HepG2 (cell line): ENCODE results near the gene TMEM62. TPM values are rescaled to one million over a fixed set of nuclear protein-coding genes. Genes with fewer than 3 reads are reported as not detected.
A peak's percentile ranks its signal among the peaks of the same experiment; 100 is the strongest.

Experiments
- ATAC-seq: fragments of 200-7000 bp; cut with Tn5 transposase; 3 replicates; pipeline ENCODE4 v1.9.1; 2020; ENCODE audit warnings: mild to moderate bottlenecking, moderate library complexity
- BruUV-seq: library from RNA; stranded (reverse); fragments of 400-500 nt; replicated peaks from 2 replicates; lab custom pipeline; 2021; lab: Mats Ljungman, UMichigan
- CTCF ChIA-PET: fragments of 300-600 bp; formaldehyde crosslinking; extraction: SDS; loops from one replicate; lab custom pipeline; 2021; ENCODE audit warnings: low total read pairs, inconsistent platforms, low intra/inter-chr PET ratio; lab: Yijun Ruan, JAX
- POLR2A ChIA-PET: fragments of 350-600 bp; sonication (Branson Sonifier 250); formaldehyde crosslinking; loops from one replicate; lab custom pipeline; 2020; ENCODE audit warnings: antibody characterized with exemption, inconsistent platforms; lab: Yijun Ruan, JAX
- DNase-seq: peaks from one replicate; pipeline ENCODE4 v3.0.0-alpha.2; 2015; ENCODE audit warnings: low spot score
- FAIRE-seq: peaks from 3 replicates; lab custom pipeline; 2011; peaks lifted over from hg19 to GRCh38; lab: Jason Lieb, UNC
- H2AFZ ChIP-seq: one replicate; pipeline ENCODE4 v1.6.1; 2011; ENCODE audit warnings: low read length, inconsistent platforms
- H3K27ac ChIP-seq: fragments of 300-600 bp; 3 replicates; pipeline ENCODE4 v1.8.0; 2011; ENCODE audit warnings: mixed run types, mild to moderate bottlenecking, mixed read lengths, low read length, inconsistent platforms; ENCODE audit not compliant: insufficient read depth; ENCODE audit errors: extremely low read length
- H3K27me3 ChIP-seq, 2 experiments: fragments of 200-600 bp in 1 of 2; 2 replicates in 1 of 2; 3 replicates in 1 of 2; pipeline versions ENCODE4 v1.6.0 to v1.8.0; 2011; ENCODE audit warnings: low read length in 2 of 2, mild to moderate bottlenecking in 2 of 2, moderate library complexity in 2 of 2, inconsistent platforms in 1 of 2; ENCODE audit not compliant: insufficient read depth in 2 of 2, control insufficient read depth in 1 of 2
- H3K36me3 ChIP-seq, 2 experiments: fragments of 200-600 bp in 1 of 2; replicated peaks in 1 of 2; 2 replicates in 1 of 2; 3 replicates in 1 of 2; pipeline versions ENCODE4 v1.5.1 to v1.8.0; 2011; ENCODE audit warnings: low read length in 2 of 2, inconsistent platforms in 1 of 2; ENCODE audit not compliant: insufficient read depth in 2 of 2, control insufficient read depth in 1 of 2
- H3K4me1 ChIP-seq: 2 replicates; pipeline ENCODE4 v1.5.1; 2012; ENCODE audit warnings: low read length, inconsistent platforms; ENCODE audit not compliant: insufficient read depth
- H3K4me2 ChIP-seq: 2 replicates; pipeline ENCODE4 v1.6.0; 2011; ENCODE audit warnings: low read depth, low read length, inconsistent platforms
- H3K4me3 ChIP-seq, 3 experiments: fragments of 200-600 bp in 1 of 3; sonication (generic), shearing (Covaris generic) in 1 of 3; replicated peaks in 1 of 3; 2 replicates each; pipeline ENCODE4 v1.5.1; 2011 to 2016; ENCODE audit warnings: low read length in 3 of 3, inconsistent platforms in 2 of 3, low read depth in 2 of 3, mild to moderate bottlenecking in 2 of 3, control low read depth in 1 of 3, mixed read lengths in 1 of 3; ENCODE audit not compliant: insufficient read depth in 1 of 3
- H3K79me2 ChIP-seq: one replicate; pipeline ENCODE4 v1.6.1; 2011; ENCODE audit warnings: low read length, inconsistent platforms; ENCODE audit not compliant: insufficient read depth
- H3K9ac ChIP-seq: 2 replicates; pipeline ENCODE4 v1.6.0; 2011; ENCODE audit warnings: mild to moderate bottlenecking, low read depth, low read length, inconsistent platforms; ENCODE audit not compliant: insufficient read depth
- H3K9me3 ChIP-seq: 2 replicates; pipeline ENCODE4 v1.5.1; 2012; ENCODE audit warnings: mild to moderate bottlenecking, low read length
- H4K20me1 ChIP-seq: 2 replicates; pipeline ENCODE4 v1.6.0; 2011; ENCODE audit warnings: inconsistent platforms, mild to moderate bottlenecking, low read length, moderate library complexity; ENCODE audit not compliant: insufficient read depth
- FOXP1 ChIP-seq, 2 experiments: fragments of 450-650 bp in 1 of 2; IDR thresholded peaks; 2 replicates each; pipeline ENCODE4 v1.6.1; 2017 to 2018; ENCODE audit warnings: antibody characterized with exemption in 1 of 2
- ISL2 ChIP-seq: sonication (generic); formaldehyde crosslinking; IDR thresholded peaks from 2 replicates; pipeline ENCODE4 v1.5.0; 2020; ENCODE audit warnings: missing genetic modification reagents
- JUND ChIP-seq: sonication (generic); formaldehyde crosslinking; IDR thresholded peaks from 2 replicates; pipeline ENCODE4 v1.8.0; 2022; ENCODE audit warnings: mild to moderate bottlenecking, missing genetic modification reagents
- SOX13 ChIP-seq, 3 experiments: fragments of 450-650 bp in 1 of 3; sonication (generic) in 1 of 3; formaldehyde crosslinking in 1 of 3; IDR thresholded peaks in 2 of 3; conservative IDR thresholded peaks in 1 of 3; 2 replicates each; pipeline versions ENCODE4 v1.5.0 to v1.6.1; 2016 to 2020; ENCODE audit warnings: antibody characterized with exemption in 1 of 3, mild to moderate bottlenecking in 1 of 3, missing compliant biosample characterization in 1 of 3, missing genetic modification reagents in 1 of 3, moderate library complexity in 1 of 3
- WGBS: methylation state at CpG from one replicate; pipeline ENCODE4 v1.1.6; 2017; ENCODE audit warnings: low lambda C conversion rate; 5-methylcytosine and 5-hydroxymethylcytosine counted together
- in situ Hi-C: cut with HindIII; loops from 2 replicates; pipeline ENCODE4 v1.10.0; 2017; ENCODE audit warnings: low pct_unique_long_range_greater_than_20kb; ENCODE audit not compliant: extremely low pct_ligation_motif_present
- intact Hi-C: fragments of 100-400 bp; cut with micrococcal nuclease; formaldehyde crosslinking; loops from one replicate; pipeline ENCODE4 v1.10.0; 2022; ENCODE audit not compliant: unreplicated experiment
- polyA plus RNA-seq, 8 experiments: library from polyadenylated mRNA; depleted of rRNA in 3 of 8; stranded (reverse) in 7 of 8; unstranded in 1 of 8; fragments of >200 nt; fragmentation: Illumina TruSeq in 4 of 8; extraction: Trizol in 4 of 8; gene quantifications; 2 replicates each; pipeline versions ENCODE4 v1.2.1 to v1.2.3, GENCODE V29; 2011 to 2016; ENCODE audit warnings: low read depth in 4 of 8, missing spikeins in 1 of 8, mixed read lengths in 1 of 8; ENCODE audit not compliant: insufficient read depth in 1 of 8
- total RNA-seq, 5 experiments: library from RNA; depleted of rRNA; stranded (reverse); fragments of >200 nt; fragmentation: Illumina TruSeq; extraction: Trizol; gene quantifications; 2 replicates each; pipeline ENCODE4 v1.2.3, GENCODE V29; 2016; ENCODE audit warnings: low read depth in 1 of 5

The TMEM62 gene
- total and polyA plus RNA-seq, 2 of the 13 experiments (the other 11 are each of a cell fraction or from before 2014, with no cell fraction given), result 14.2 to 20.9 TPM

GRCh38 chr15:43103907-43104306, 29.5 kb upstream of the TMEM62 start:
- 94% methylated on average over 1 of the region's 1 CpG for WGBS
- POLR2A ChIA-PET, result no interaction called here
- Histone ChIP-seq H4K20me1 (no peaks in the 10 kb centered on the region), H3K4me3 (no peak overlapping the region), H2AFZ (no peak overlapping the region), H3K4me2 (peak overlapping the region; percentile 83), H3K4me1 (peaks cover 15% of the 10 kb centered on the region), H3K36me3 (peaks cover 1 to 19% of the 10 kb centered on the region in 2 experiments; a peak in 3 of 5 replicates), H3K27me3 (no peaks in the 10 kb centered on the region; a peak in 1 of 5 replicates), H3K27ac (no peak overlapping the region), H3K9ac (no peak overlapping the region), H3K9me3 (no peaks in the 10 kb centered on the region), H3K79me2 (peaks cover 51% of the 10 kb centered on the region)
- no TSS peak for BruUV-seq
- TF ChIP-seq ISL2 (CRISPR knock-in tag) (no peak), FOXP1 (IDR thresholded peaks at IDR 0.05) (no peak), FOXP1 (CRISPR knock-in tag; IDR thresholded peaks at IDR 0.05) (no peak)
- intact Hi-C loops (no loop called here), in situ Hi-C loops (no loop called here)
- DNase-seq (no peak), FAIRE-seq (no peak), ATAC-seq (no peak)
- CTCF ChIA-PET, result no interaction called here

GRCh38 chr15:43104426-43104825, 29.0 kb upstream of the TMEM62 start:
- WGBS, result 40% methylated on average over 5 of the region's 5 CpGs
- no peaks in the 10 kb centered on the region for H4K20me1 ChIP-seq
- DNase-seq (peak; percentile 20), ATAC-seq (no peak), FAIRE-seq (no peak)
- H3K36me3 ChIP-seq, result peaks cover 1 to 19% of the 10 kb centered on the region in 2 experiments; a peak in 3 of 5 replicates
- peak overlapping the region; percentile 89 to 99 (median 89); a peak in 4 of 6 replicates for H3K4me3 ChIP-seq
- POLR2A ChIA-PET, result no interaction called here
- H3K4me1 ChIP-seq, result peaks cover 15% of the 10 kb centered on the region
- H2AFZ ChIP-seq, result no peak overlapping the region
- CTCF ChIA-PET, result no interaction called here
- intact Hi-C loops (no loop called here), in situ Hi-C loops (no loop called here)
- no peak overlapping the region for H3K27ac ChIP-seq
- H3K79me2 ChIP-seq, result peaks cover 51% of the 10 kb centered on the region
- H3K9me3 ChIP-seq, result no peaks in the 10 kb centered on the region
- peak overlapping the region; percentile 82; the same call in 1 of the 2 replicates for H3K9ac ChIP-seq
- no peaks in the 10 kb centered on the region; a peak in 1 of 5 replicates for H3K27me3 ChIP-seq
- TF ChIP-seq SOX13 (IDR thresholded peaks at IDR 0.05) (no peak), SOX13 (CRISPR knock-in tag; conservative IDR thresholded peaks at IDR 0.05 in 1 of 2, IDR thresholded peaks at IDR 0.05 in 1 of 2) (peak in 1 of 2 experiments; percentile 51; a peak in 1 of 4 replicates), JUND (no peak)
- peak overlapping the region; percentile 83 for H3K4me2 ChIP-seq
- BruUV-seq, result no TSS peak
